ENCODE results near the gene FBXO33. TPM values are rescaled to one million over a fixed set of nuclear protein-coding genes. Genes with fewer than 3 reads are reported as not detected.

The FBXO33 gene
- 10 to 100 TPM; 12.4 to 23.7 (median 15.3) TPM for total RNA-seq

- H3K27me3 ChIP-seq = no peaks in the 10 kb centered on the region
- peak; percentile 98 for DNase-seq (ENCODE audit: low spot score in 2 of 2)
- TF ChIP-seq POLR2AphosphoS5 (IDR thresholded peaks at IDR 0.05) (peak; percentile 15 to 98 (median 82)), POLR2A (IDR thresholded peaks at IDR 0.05) (no peak), EP300 (IDR thresholded peaks at IDR 0.05) (no peak), CTCF (IDR thresholded peaks at IDR 0.05) (no peak)
- H3K27ac ChIP-seq = peak within 1 kb of the TSS; percentile 99
- H3K4me1 ChIP-seq = peaks cover 41% of the 10 kb centered on the region
- 2% methylated on average over 10 of the region's 47 CpGs for WGBS
- H3K4me3 ChIP-seq = peak within 1 kb of the TSS; percentile 97
- no peaks in the 10 kb centered on the region for H3K9me3 ChIP-seq
- no peaks in the 10 kb centered on the region for H3K36me3 ChIP-seq
These were observed at the start of gene FBXO33 for GRCh38 chr14:39432179-39432618. Gene FBXO33, minus strand, starts transcription at chr14:39432433. Its CDS starts 271 bp downstream, at chr14:39432162.

GRCh38 chr14:39474416-39474911 is 42.2 kb upstream of the FBXO33 start:
- H3K27me3 ChIP-seq = no peaks in the 10 kb centered on the region
- no peak overlapping the region for H3K4me3 ChIP-seq
- H3K36me3 ChIP-seq = no peaks in the 10 kb centered on the region
- no peaks in the 10 kb centered on the region for H3K9me3 ChIP-seq
- WGBS = 90% methylated on average over 1 of the region's 1 CpG
- no peaks in the 10 kb centered on the region for H3K4me1 ChIP-seq
- TF ChIP-seq EP300 (IDR thresholded peaks at IDR 0.05) (no peak), CTCF (IDR thresholded peaks at IDR 0.05) (no peak), POLR2A (IDR thresholded peaks at IDR 0.05) (no peak), POLR2AphosphoS5 (IDR thresholded peaks at IDR 0.05) (no peak)
- DNase-seq (ENCODE audit: low spot score in 2 of 2) = no peak
- no peak overlapping the region for H3K27ac ChIP-seq

GRCh38 chr14:39472078-39472477 is 39.8 kb upstream of the FBXO33 start:
- Histone ChIP-seq H3K27ac (no peak overlapping the region), H3K4me1 (no peaks in the 10 kb centered on the region), H3K36me3 (no peaks in the 10 kb centered on the region), H3K27me3 (no peaks in the 10 kb centered on the region), H3K9me3 (no peaks in the 10 kb centered on the region), H3K4me3 (no peak overlapping the region)
- DNase-seq (ENCODE audit: low spot score in 2 of 2) = no peak
- TF ChIP-seq POLR2AphosphoS5 (IDR thresholded peaks at IDR 0.05) (no peak), EP300 (IDR thresholded peaks at IDR 0.05) (no peak), CTCF (IDR thresholded peaks at IDR 0.05) (no peak), POLR2A (IDR thresholded peaks at IDR 0.05) (no peak)
- 89% methylated on average over 2 of the region's 2 CpGs for WGBS

GRCh38 chr14:39469094-39469710 is 37.0 kb upstream of the FBXO33 start:
- DNase-seq (ENCODE audit: low spot score in 2 of 2) = no peak
- Histone ChIP-seq H3K36me3 (no peaks in the 10 kb centered on the region), H3K27ac (no peak overlapping the region), H3K4me3 (no peak overlapping the region), H3K4me1 (no peaks in the 10 kb centered on the region), H3K9me3 (no peaks in the 10 kb centered on the region), H3K27me3 (no peaks in the 10 kb centered on the region)
- no peak for TF ChIP-seq EP300 (IDR thresholded peaks at IDR 0.05)
- TF ChIP-seq CTCF (IDR thresholded peaks at IDR 0.05) = no peak
- no peak for TF ChIP-seq POLR2AphosphoS5 (IDR thresholded peaks at IDR 0.05)
- TF ChIP-seq POLR2A (IDR thresholded peaks at IDR 0.05) = no peak
- WGBS = 54% methylated on average over 5 of the region's 5 CpGs

- TF ChIP-seq POLR2AphosphoS5 (IDR thresholded peaks at IDR 0.05) (no peak), EP300 (IDR thresholded peaks at IDR 0.05) (no peak), CTCF (IDR thresholded peaks at IDR 0.05) (no peak), POLR2A (IDR thresholded peaks at IDR 0.05) (no peak)
These were observed 35.8 kb upstream of the FBXO33 start for GRCh38 chr14:39467889-39468524.

More at GRCh38 chr14:39467889-39468524, 35.8 kb upstream of the FBXO33 start:
- DNase-seq (ENCODE audit: low spot score in 2 of 2) = no peak
- H3K4me3 ChIP-seq = no peak overlapping the region
- H3K9me3 ChIP-seq = no peaks in the 10 kb centered on the region
- H3K27me3 ChIP-seq = no peaks in the 10 kb centered on the region
- no peaks in the 10 kb centered on the region for H3K4me1 ChIP-seq
- WGBS = 87% methylated on average over 7 of the region's 7 CpGs
- H3K36me3 ChIP-seq = no peaks in the 10 kb centered on the region
- H3K27ac ChIP-seq = no peak overlapping the region
